T-helper 17 cell (primary cell): ENCODE results near the gene SOX6. TPM values are rescaled to one million over a fixed set of nuclear protein-coding genes. Genes with fewer than 3 reads are reported as not detected.
"Not testable (repeated sequence)": the region's sequence is repeated elsewhere in the genome, so short reads cannot be mapped to it uniquely, and the experiment has no call there.

Experiments used
- ATAC-seq: fragments of 150-1000 bp; cut with Tn5 transposase; 2 replicates; pipeline ENCODE4 v1.10.0; 2021; ENCODE audit warnings: mild to moderate bottlenecking, moderate library complexity
- DNase-seq, 3 donors: peaks; one replicate each; pipeline versions ENCODE4 v3.0.0 to v3.0.0-alpha.2; 2020 to 2021
- H3K9me3 ChIP-seq: one replicate; pipeline ENCODE4 v1.7.0; 2013; ENCODE audit warnings: low read length, mild to moderate bottlenecking; ENCODE audit not compliant: control insufficient read depth, poor library complexity, severe bottlenecking
- H3K27ac Mint-ChIP-seq: one replicate; pipeline ENCODE4 v1.8.0; 2022; ENCODE audit warnings: mild to moderate bottlenecking, moderate library complexity, mixed read lengths
- H3K27me3 Mint-ChIP-seq: one replicate; pipeline ENCODE4 v1.8.0; 2022; ENCODE audit warnings: mixed read lengths
- H3K36me3 Mint-ChIP-seq: one replicate; pipeline ENCODE4 v1.8.0; 2022; ENCODE audit warnings: low read depth, mixed read lengths
- H3K4me1 Mint-ChIP-seq: one replicate; pipeline ENCODE4 v1.8.0; 2022; ENCODE audit warnings: mild to moderate bottlenecking, mixed read lengths
- H3K4me3 Mint-ChIP-seq: one replicate; pipeline ENCODE4 v1.8.0; 2022; ENCODE audit warnings: mild to moderate bottlenecking, moderate library complexity, mixed read lengths
- total RNA-seq, 4 donors: library from RNA in 2 of 4; stranded (reverse) in 2 of 4; gene quantifications; one replicate each; pipeline ENCODE4 v1.2.3 and lab custom pipeline; 2022 to 2026

The SOX6 gene
- total RNA-seq, 2 donors from 2014 or later, result 0.10 TPM; not detected in 1

DNA sequence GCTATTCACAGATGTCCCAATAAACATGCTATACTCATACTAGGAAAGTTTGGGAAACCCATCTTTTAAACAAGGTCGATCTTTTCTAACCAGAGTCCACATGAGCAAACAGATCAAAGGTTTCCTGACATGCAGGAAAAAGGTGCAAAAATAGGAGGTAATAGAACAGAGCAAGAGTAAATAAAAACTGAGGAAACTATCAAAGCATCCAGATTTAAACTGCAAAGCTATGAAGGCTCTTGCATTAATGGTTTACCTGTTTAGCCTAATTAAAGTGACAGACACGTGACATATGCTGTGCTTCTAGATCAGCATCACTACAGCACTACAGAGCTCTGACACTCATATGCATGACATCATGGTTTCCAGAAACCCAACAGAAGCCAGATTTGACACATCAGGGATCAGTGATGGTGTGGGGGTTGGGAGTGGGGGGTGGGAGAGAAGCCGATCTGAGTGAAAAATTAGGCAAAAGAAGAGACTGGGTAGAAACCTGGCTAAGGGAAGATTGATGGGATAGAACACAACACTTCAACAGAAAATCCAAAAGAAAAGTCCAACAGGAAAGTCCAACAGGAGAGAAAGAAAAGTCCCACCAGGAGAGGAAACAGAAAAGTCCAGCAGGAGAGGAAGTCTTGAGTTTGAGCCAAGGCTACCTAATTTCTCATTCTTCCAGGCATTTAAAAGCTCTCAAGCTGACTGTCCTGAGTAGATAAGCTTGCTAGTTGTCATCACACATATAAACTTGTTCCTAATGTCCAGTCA lies 262.3 kb downstream of the SOX6 start:
- H3K4me3 Mint-ChIP-seq, result no peak overlapping the region
- no peaks in the 10 kb centered on the region for H3K9me3 ChIP-seq
- no peaks in the 10 kb centered on the region for H3K36me3 Mint-ChIP-seq
- ATAC-seq (no peak), DNase-seq (no peak)
- H3K27me3 Mint-ChIP-seq, result no peaks in the 10 kb centered on the region
- H3K27ac Mint-ChIP-seq, result no peak overlapping the region
- no peaks in the 10 kb centered on the region for H3K4me1 Mint-ChIP-seq

DNA sequence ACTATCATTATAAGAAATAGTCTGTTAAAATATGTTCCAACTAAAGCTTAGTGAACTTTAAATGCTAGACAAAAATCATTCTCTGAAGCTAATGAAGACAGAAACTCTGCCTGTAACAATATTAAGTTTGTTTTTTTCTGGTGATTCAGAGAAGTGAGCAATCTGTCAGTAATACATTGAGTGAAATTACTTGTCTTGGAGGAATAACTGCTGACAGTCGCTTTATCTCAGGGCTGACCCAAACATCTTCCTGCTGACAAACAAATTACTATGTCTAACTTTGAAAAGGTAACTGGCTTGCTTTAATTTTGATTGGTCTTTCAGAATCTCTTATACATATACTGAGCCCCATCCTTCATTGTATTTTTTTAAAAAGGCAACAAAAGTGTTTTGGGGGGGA lies 264.5 kb downstream of the SOX6 start:
- H3K27ac Mint-ChIP-seq, result no peak overlapping the region
- no peak for ATAC-seq
- H3K4me1 Mint-ChIP-seq, result no peaks in the 10 kb centered on the region
- no peak overlapping the region for H3K4me3 Mint-ChIP-seq
- H3K9me3 ChIP-seq, result no peaks in the 10 kb centered on the region
- no peak for DNase-seq
- H3K27me3 Mint-ChIP-seq, result no peaks in the 10 kb centered on the region
- no peaks in the 10 kb centered on the region for H3K36me3 Mint-ChIP-seq

DNA sequence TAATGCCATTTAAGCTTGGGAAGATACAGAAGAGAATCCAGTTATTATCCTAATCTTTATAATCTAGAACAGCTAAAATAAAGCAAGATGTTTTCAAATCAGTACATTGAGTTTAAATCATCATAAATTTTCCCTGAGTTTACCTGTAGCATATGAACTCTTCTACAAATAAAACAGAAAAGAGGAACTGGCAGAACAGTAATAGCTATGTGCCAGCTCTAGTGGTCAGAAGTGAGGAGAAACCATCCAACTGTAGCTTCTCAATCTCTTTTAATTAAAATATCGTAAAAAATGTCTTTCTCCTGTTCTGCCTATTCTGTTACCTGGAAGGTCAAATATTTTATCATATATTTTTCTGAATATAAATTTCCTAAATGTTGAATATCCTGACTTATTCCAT lies 266.9 kb downstream of the SOX6 start:
- no peaks in the 10 kb centered on the region for H3K9me3 ChIP-seq
- no peaks in the 10 kb centered on the region for H3K27me3 Mint-ChIP-seq
- ATAC-seq (no peak), DNase-seq (no peak)
- H3K4me3 Mint-ChIP-seq, result no peak overlapping the region
- H3K36me3 Mint-ChIP-seq, result no peaks in the 10 kb centered on the region
- H3K27ac Mint-ChIP-seq, result no peak overlapping the region
- H3K4me1 Mint-ChIP-seq, result no peaks in the 10 kb centered on the region

DNA sequence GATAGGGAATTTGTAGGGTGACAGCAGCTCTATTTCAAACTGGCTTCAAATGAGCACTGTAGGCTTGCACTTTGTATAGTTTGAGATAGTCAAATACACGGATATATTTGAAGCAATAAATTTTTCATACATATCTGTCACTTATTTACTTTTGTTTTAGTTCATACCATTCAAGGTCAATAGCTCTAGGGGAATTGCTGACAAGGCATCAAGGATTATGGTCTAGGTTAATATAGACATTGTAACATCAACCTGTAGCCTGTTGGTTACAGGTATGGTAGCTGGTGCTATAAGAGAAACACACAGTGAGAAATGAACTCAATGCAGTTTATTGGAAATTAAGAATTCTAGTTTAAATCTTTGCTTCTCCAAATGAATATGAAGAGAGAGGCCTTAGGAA lies 267.6 kb downstream of the SOX6 start:
- Mint-ChIP-seq H3K27me3 (no peaks in the 10 kb centered on the region), H3K4me3 (no peak overlapping the region), H3K4me1 (no peaks in the 10 kb centered on the region), H3K27ac (no peak overlapping the region), H3K36me3 (no peaks in the 10 kb centered on the region)
- ATAC-seq, result no peak
- H3K9me3 ChIP-seq, result no peaks in the 10 kb centered on the region
- no peak for DNase-seq

DNA sequence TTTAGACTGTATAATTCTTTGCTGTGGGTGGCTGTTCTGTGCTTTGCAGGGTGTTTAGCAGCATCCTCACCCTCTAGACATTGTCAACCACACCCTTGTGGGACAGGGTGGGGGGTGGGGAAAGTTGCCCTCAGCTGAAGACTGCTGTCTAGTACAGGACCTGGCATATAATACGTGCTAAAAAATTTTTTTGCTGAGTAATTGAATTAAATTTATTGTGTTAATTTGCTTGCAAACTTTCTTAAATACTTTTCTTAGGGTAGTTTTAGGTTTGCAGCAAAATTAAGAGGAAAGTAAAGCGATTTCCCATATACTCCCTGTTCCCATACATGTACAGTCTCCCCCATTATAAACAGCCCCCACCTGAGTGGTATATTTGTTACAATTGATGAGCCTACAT lies 268.5 kb downstream of the SOX6 start:
- Mint-ChIP-seq H3K27ac (no peak overlapping the region), H3K4me3 (no peak overlapping the region), H3K36me3 (no peaks in the 10 kb centered on the region), H3K4me1 (no peaks in the 10 kb centered on the region), H3K27me3 (no peaks in the 10 kb centered on the region)
- no peaks in the 10 kb centered on the region for H3K9me3 ChIP-seq
- ATAC-seq (no peak), DNase-seq (no peak)

DNA sequence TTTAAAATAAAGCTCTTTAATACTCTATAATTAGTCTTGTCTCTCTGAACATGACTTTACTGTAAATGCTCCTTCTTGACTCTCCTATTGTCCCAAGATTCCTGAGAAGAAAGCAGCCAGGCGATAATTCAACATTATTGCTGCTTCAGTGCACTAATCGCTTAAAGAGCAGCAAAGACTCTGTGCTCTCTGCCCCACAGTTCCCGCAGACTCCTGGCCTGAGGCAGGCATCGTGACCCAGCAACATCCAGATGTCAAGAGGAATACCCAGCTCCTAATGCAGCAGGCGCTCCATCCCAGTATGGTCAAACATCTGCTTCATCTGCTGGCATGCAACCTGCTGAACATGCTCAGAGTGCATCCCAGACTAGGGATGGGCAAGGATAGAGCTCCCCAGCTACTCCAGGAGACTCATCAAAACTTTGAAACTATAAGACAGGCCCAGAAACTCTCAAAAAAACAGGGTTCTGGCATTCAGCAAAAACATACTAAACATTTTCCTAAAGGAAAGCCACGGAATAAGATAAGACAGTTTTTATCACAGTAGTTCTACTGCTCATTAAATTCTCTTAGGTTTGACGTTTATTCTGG lies 270.0 kb downstream of the SOX6 start:
- Mint-ChIP-seq H3K4me3 (no peak overlapping the region), H3K36me3 (no peaks in the 10 kb centered on the region), H3K27me3 (no peaks in the 10 kb centered on the region), H3K4me1 (no peaks in the 10 kb centered on the region), H3K27ac (no peak overlapping the region)
- ATAC-seq, result no peak
- DNase-seq, result no peak
- no peaks in the 10 kb centered on the region for H3K9me3 ChIP-seq

DNA sequence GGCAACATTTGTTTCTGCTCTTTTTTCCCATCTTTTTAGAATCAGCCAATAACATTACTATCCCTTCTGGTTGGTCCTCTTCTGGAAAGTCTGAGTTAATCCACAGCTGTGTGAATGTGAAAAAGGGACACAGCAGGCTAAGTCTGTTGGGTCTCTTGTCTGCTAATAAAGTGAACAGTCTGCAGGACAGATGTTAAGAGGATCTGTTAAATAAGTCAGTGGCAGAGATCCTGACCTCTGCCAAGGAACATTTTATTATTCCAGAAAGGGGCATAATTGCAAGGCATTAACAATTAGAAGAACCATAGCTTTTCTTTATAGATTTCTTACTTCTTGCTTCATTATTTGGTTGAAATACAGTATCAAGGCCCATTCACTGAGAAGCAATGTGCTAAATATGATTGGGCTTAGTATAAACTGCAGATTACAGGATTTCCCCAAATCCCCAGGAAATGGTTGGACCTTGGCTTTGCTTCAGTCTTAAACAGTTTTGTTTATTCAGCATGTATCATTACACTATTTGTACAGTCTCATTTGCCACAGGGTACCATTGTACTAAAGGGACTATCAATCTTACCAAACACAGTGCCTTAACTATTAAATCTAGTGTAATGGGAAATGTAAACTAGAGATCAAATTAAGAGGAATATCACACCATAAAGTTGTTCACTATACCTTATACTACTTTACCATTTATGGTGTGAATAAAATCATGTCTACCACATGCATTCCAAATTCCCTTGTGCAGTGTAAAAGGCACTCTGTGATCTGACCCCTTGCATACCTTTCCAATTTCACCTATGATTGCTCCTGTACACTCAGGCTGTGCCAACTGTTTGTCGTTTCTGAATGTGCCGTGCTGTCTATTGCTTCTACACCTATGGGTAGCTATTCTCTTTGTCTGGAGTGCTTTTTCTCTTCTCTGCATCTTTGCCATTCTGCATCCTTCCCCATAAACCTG lies 274.0 kb downstream of the SOX6 start:
- Mint-ChIP-seq H3K27ac (no peak overlapping the region), H3K4me1 (no peaks in the 10 kb centered on the region), H3K36me3 (no peaks in the 10 kb centered on the region), H3K27me3 (no peaks in the 10 kb centered on the region), H3K4me3 (no peak overlapping the region)
- ATAC-seq (no peak), DNase-seq (no peak)
- H3K9me3 ChIP-seq, result no peaks in the 10 kb centered on the region

DNA sequence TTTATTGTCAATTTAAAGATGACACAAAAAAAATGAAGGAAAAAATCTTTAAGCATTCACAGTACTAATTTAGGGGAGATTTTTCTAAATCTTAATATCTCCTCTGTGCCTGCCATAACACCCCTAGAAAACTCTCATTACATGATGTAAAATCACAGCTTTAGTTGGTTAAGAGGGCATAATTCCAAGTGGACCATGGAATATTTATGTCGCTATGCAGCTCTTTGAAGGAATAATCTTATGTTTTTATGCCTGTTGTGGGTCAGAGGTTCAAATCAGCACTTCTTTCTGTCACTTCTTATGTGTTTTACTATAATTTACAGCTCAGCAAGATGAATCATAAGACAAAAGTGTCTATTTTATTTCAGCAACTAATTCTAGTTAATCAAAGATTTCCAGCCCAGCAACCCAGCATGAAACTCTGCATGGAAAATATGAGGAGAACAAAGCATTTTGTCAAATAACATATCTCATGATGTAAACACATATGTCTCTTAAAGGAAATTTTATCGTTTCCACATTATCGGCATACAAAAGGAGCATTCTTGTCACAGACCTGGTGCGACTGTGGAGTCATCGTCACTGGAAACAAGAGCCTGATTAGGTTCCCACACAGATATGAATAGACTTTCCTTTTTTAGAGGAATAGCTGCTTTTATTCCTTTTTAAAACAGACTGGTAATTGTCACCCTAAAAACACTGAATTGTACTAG lies 274.8 kb downstream of the SOX6 start:
- no peak for DNase-seq
- no peak overlapping the region for H3K27ac Mint-ChIP-seq
- no peak overlapping the region for H3K4me3 Mint-ChIP-seq
- H3K4me1 Mint-ChIP-seq, result no peaks in the 10 kb centered on the region
- H3K36me3 Mint-ChIP-seq, result no peaks in the 10 kb centered on the region
- H3K9me3 ChIP-seq, result no peaks in the 10 kb centered on the region
- no peak for ATAC-seq
- no peaks in the 10 kb centered on the region for H3K27me3 Mint-ChIP-seq

DNA sequence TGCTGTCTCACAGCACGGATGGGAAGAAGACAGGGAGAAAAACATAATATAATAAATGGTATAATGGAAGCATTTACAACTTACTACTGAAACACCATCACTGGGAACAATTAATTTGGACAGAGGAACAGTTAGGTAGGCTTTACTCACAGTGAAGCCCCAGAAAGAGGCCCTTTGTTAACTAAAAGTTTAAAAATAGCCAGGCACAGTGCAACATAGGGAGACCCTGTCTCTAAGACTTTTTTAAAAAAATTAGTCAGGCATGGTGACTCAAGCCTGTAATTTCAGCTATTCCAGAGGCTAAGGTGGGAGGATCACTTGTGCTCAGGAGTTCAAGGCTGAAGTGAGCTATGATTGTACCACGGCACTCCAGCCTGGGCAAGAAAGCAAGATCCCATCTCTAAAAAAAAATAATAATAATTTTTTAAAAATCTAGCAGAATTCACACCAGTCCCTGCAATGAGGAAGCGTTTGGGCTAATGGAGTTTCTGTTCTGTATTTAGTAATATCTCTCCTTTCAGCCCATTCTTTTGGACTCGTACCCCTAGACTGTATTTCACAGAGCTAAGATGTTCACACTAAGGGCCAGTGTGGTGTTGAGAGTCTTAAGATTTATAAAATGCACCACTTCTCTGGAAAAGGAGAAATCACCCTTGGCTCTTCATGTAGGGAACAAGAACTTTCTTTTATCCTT lies 275.5 kb downstream of the SOX6 start:
- no peaks in the 10 kb centered on the region for H3K27me3 Mint-ChIP-seq
- ATAC-seq, result no peak
- H3K4me1 Mint-ChIP-seq, result no peaks in the 10 kb centered on the region
- no peaks in the 10 kb centered on the region for H3K9me3 ChIP-seq
- no peak for DNase-seq
- no peaks in the 10 kb centered on the region for H3K36me3 Mint-ChIP-seq
- H3K27ac Mint-ChIP-seq, result no peak overlapping the region
- H3K4me3 Mint-ChIP-seq, result no peak overlapping the region

DNA sequence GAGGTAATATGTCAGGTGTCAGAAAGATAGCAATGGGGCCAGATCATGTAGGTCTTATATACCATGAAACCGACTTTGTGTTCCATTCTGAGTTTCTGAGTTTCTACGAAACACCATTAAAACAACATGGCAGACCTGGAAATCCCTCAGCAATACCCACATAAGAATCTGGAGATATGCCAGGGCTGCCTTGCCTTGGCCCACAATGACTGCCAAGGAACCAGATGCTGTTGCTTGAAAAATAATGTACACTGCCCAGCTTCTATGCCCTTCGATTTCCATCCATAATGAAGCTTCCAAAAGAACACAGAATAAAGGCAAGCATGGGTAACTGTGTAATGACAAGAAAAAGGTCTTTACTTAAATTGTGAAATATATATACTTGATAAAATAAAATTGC lies 277.4 kb downstream of the SOX6 start:
- DNase-seq, result no peak
- Mint-ChIP-seq H3K27me3 (no peaks in the 10 kb centered on the region), H3K36me3 (no peaks in the 10 kb centered on the region), H3K27ac (no peak overlapping the region), H3K4me3 (no peak overlapping the region), H3K4me1 (no peaks in the 10 kb centered on the region)
- H3K9me3 ChIP-seq, result no peaks in the 10 kb centered on the region
- no peak for ATAC-seq

DNA sequence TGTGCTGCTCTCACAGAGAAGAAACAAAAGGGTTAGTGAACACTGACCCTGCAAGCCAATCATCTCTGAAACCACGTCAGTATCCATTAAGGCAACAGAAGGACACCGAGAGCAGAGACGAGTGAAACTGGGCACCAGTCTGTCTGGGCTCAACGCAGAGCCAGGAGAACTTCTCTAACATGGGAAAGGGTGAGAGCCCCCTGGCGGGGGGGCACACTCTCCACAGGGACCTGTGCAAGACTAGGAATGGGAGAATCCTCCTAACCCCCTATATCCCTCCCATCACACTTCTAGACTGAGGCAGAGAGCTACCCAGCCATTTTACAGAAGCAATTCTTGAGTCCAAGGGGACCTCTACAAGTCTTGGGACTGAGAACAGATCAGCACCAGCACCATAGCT lies 285.8 kb downstream of the SOX6 start:
- ATAC-seq (no peak), DNase-seq (no peak)
- no peaks in the 10 kb centered on the region for H3K9me3 ChIP-seq
- H3K4me3 Mint-ChIP-seq, result no peak overlapping the region
- no peak overlapping the region for H3K27ac Mint-ChIP-seq
- H3K4me1 Mint-ChIP-seq, result no peaks in the 10 kb centered on the region
- H3K36me3 Mint-ChIP-seq, result no peaks in the 10 kb centered on the region
- H3K27me3 Mint-ChIP-seq, result no peaks in the 10 kb centered on the region

DNA sequence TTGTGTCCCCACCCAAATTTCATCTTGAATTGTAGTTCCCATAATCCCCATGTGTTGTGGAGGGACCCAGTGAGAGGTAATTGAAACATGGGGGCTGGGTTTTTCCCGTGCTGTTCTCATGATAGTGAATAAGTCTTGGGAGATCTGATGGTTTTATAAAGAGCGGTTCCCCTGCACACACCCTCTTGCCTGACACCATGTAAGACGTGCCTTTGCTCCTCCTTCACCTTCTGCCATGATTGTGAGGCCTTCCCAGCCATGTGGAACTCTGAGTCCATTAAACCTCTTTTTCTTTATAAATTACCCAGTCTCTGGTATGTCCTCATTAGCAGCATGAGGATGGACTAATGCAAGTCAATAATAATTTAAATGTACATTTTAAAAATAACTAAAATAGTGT lies 289.1 kb downstream of the SOX6 start:
- not testable (repeated sequence) for H3K4me3 Mint-ChIP-seq, H3K4me1 Mint-ChIP-seq, H3K36me3 Mint-ChIP-seq, DNase-seq, H3K27ac Mint-ChIP-seq, H3K9me3 ChIP-seq, ATAC-seq, H3K27me3 Mint-ChIP-seq
